ENCODE data around the gene PFN3. TPM values are rescaled to one million over a fixed set of nuclear protein-coding genes. Genes with fewer than 3 reads are reported as not detected.

The PFN3 gene
- total and polyA plus RNA-seq, 2 of the 13 experiments (the other 11 are each of a cell fraction or from before 2014, with no cell fraction given): not detected

DNA sequence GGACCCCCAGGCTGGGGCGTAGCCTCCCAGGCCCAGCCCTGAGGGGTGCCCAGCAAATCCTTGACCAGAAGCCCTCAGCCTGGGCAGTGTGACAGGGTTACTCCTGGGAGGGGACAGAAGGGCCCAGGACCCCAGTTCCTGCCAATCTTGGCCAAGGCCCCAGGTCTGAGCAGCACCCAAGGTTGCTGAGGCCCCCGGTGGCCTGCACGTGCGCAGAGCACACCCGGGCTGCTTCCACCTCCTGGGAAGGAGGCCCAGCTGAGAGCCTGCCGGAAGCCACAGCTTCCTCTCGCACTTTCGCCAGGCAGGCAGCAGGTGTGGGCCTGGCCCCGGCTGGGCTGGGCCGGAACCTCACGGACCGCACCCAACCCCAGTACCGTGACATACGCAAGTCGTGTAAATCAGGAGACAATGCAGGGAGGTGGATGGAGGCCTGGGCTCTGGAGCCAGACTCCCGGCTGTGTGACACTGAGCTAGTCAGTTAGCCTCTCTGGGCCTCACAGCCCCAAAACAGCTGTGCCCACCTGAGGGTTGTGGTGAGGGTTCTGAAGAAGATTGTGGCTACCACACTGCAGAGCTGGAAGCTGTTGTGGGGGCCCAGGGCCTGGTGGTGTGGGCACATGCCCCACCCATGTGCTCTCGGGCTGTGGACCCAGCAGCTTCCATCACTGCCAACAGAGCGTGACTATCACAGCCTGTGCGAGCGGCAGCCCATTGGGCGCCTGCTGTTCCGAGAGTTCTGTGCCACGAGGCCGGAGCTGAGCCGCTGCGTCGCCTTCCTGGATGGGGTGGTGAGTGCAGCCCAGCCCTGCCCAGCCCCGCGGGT is 31.1 kb upstream of the PFN3 start:
- peaks cover 14% of the 10 kb centered on the region for H3K79me2 ChIP-seq (ENCODE audit: insufficient read depth, low read length)
- ChIA-PET CTCF (ENCODE audit: low intra/inter-chr PET ratio, low total read pairs) (no interaction called here), POLR2A (interaction anchor here (1.4 to 1.5 kb wide), 2 partner anchors 17 to 53 kb away, joined by 3 read pairs; no protein-coding TSS in a partner anchor)
- ATAC-seq (no peak), FAIRE-seq (no peak), DNase-seq (ENCODE audit: low spot score) (no peak)
- TF ChIP-seq AGO1 (IDR thresholded peaks at IDR 0.05; ENCODE audit: low read depth, low read length, poor library complexity, severe bottlenecking) (peak; percentile 93), POLR2G (IDR thresholded peaks at IDR 0.05; ENCODE audit: low read depth, low read length) (peak; percentile 48; the same call in 1 of the 2 replicates), AGO2 (optimal IDR thresholded peaks at IDR 0.05; ENCODE audit: low read depth, low read length) (peak; percentile 83), HNRNPK (IDR thresholded peaks at IDR 0.05; ENCODE audit: low read depth, low read length, poor library complexity, severe bottlenecking) (no peak), RBFOX2 (IDR thresholded peaks at IDR 0.05; ENCODE audit: low read depth, low read length) (peak; percentile 66), ZNF367 (CRISPR knock-in tag; IDR thresholded peaks at IDR 0.05; ENCODE audit: borderline replicate concordance) (no peak), FOXA1 (IDR thresholded peaks at IDR 0.05) (no peak), FOXA1 (CRISPR knock-in tag; IDR thresholded peaks at IDR 0.05) (no peak), ZNF768 (CRISPR knock-in tag; IDR thresholded peaks at IDR 0.05) (peak; percentile 94), SOX6 (IDR thresholded peaks at IDR 0.05) (no peak), SOX6 (CRISPR knock-in tag; IDR thresholded peaks at IDR 0.05) (no peak)
- TF ChIP-seq, protein P1, sequence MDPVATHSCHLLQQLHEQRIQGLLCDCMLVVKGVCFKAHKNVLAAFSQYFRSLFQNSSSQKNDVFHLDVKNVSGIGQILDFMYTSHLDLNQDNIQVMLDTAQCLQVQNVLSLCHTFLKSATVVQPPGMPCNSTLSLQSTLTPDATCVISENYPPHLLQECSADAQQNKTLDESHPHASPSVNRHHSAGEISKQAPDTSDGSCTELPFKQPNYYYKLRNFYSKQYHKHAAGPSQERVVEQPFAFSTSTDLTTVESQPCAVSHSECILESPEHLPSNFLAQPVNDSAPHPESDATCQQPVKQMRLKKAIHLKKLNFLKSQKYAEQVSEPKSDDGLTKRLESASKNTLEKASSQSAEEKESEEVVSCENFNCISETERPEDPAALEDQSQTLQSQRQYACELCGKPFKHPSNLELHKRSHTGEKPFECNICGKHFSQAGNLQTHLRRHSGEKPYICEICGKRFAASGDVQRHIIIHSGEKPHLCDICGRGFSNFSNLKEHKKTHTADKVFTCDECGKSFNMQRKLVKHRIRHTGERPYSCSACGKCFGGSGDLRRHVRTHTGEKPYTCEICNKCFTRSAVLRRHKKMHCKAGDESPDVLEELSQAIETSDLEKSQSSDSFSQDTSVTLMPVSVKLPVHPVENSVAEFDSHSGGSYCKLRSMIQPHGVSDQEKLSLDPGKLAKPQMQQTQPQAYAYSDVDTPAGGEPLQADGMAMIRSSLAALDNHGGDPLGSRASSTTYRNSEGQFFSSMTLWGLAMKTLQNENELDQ (CRISPR knock-in tag; IDR thresholded peaks at IDR 0.05; ENCODE audit: borderline replicate concordance): no peak
- TF ChIP-seq, protein P2, sequence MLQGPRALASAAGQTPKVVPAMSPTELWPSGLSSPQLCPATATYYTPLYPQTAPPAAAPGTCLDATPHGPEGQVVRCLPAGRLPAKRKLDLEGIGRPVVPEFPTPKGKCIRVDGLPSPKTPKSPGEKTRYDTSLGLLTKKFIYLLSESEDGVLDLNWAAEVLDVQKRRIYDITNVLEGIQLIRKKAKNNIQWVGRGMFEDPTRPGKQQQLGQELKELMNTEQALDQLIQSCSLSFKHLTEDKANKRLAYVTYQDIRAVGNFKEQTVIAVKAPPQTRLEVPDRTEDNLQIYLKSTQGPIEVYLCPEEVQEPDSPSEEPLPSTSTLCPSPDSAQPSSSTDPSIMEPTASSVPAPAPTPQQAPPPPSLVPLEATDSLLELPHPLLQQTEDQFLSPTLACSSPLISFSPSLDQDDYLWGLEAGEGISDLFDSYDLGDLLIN (CRISPR knock-in tag; IDR thresholded peaks at IDR 0.05; ENCODE audit: borderline replicate concordance): no peak
- TF ChIP-seq, protein P3, sequence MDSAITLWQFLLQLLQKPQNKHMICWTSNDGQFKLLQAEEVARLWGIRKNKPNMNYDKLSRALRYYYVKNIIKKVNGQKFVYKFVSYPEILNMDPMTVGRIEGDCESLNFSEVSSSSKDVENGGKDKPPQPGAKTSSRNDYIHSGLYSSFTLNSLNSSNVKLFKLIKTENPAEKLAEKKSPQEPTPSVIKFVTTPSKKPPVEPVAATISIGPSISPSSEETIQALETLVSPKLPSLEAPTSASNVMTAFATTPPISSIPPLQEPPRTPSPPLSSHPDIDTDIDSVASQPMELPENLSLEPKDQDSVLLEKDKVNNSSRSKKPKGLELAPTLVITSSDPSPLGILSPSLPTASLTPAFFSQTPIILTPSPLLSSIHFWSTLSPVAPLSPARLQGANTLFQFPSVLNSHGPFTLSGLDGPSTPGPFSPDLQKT (CRISPR knock-in tag; IDR thresholded peaks at IDR 0.05; ENCODE audit: borderline replicate concordance): no peak
- H3K4me1 ChIP-seq (ENCODE audit: insufficient read depth, low read length): peaks cover 44% of the 10 kb centered on the region
- no peak overlapping the region for H3K4me2 ChIP-seq (ENCODE audit: low read depth, low read length)
- no peak overlapping the region for H3K4me3 ChIP-seq (replicated peaks in 1 of 3; ENCODE audit: insufficient read depth in 1 of 3, low read depth in 2 of 3, low read length in 3 of 3)
- H3K27me3 ChIP-seq (ENCODE audit: control insufficient read depth in 1 of 2, insufficient read depth in 2 of 2, low read length in 2 of 2): no peaks in the 10 kb centered on the region; a peak in 1 of 5 replicates
- intact Hi-C loops (cut with micrococcal nuclease; ENCODE audit: unreplicated experiment) (no loop called here), in situ Hi-C loops (cut with HindIII; ENCODE audit: extremely low pct_ligation_motif_present, low pct_unique_long_range_greater_than_20kb) (no loop called here)
- 100% methylated on average over 1 of the region's 29 CpGs for WGBS (ENCODE audit: low lambda C conversion rate)
- no peak overlapping the region for H2AFZ ChIP-seq (ENCODE audit: low read length)
- H3K9me3 ChIP-seq (ENCODE audit: low read length): no peaks in the 10 kb centered on the region
- no peak overlapping the region for H3K9ac ChIP-seq (ENCODE audit: insufficient read depth, low read depth, low read length)
- H4K20me1 ChIP-seq (ENCODE audit: insufficient read depth, low read length): no peaks in the 10 kb centered on the region
- peaks cover 16 to 24% of the 10 kb centered on the region in 2 experiments; a peak in 4 of 5 replicates for H3K36me3 ChIP-seq (replicated peaks in 1 of 2; ENCODE audit: control insufficient read depth in 1 of 2, insufficient read depth in 2 of 2, low read length in 2 of 2)
- H3K27ac ChIP-seq (ENCODE audit: extremely low read length, insufficient read depth, low read length): no peak overlapping the region
- BruUV-seq (replicated peaks): no TSS peak

All from HepG2 (cell line).